Right lobe of liver (tissue), 4 donors: ENCODE measurements around the gene CHST13.

Source experiments
- POLR2A ChIP-seq: fragments of 450-650 bp; IDR thresholded peaks from one replicate; pipeline ENCODE4 v1.6.1; 2017; ENCODE audit warnings: antibody characterized with exemption, mild to moderate bottlenecking
- TF ChIP-seq, protein P1 (sequence below), 4 donors: fragments of 200-600 bp in 3 of 4; fragments of 450-650 bp in 1 of 4; IDR thresholded peaks; one replicate each; pipeline versions ENCODE4 v1.5.1 to v1.8.0; 2016 to 2022; ENCODE audit warnings: antibody characterized with exemption in 4 of 4, mild to moderate bottlenecking in 2 of 4
- donor health status: DM: no; HTN: no; CAD: no.
- donor health status: DM: no; HTN: no; CAD: no.
- donor health status: DM: no; HTN: yes; CAD: no.

DNA sequence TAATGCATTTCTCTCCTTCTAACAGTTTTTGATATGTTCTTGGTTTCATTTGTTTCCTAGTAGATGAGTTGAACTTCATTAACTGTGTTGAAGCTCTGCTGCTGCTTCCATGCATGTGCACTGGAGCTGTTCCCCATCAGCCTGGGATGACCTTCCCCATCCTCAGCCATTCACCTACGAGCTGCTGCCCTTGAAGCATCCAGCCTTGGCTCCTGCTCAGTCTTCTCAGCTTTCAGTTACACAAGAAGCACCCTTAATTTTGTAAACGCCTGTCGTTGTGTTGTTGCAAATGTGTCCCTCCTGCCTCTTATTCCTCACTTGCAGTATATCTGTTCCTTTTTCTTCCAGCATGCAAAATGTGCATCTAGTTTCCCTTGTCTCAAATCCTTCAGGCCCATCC lies 39.8 kb upstream of the CHST13 start:
- TF ChIP-seq, protein P1, sequence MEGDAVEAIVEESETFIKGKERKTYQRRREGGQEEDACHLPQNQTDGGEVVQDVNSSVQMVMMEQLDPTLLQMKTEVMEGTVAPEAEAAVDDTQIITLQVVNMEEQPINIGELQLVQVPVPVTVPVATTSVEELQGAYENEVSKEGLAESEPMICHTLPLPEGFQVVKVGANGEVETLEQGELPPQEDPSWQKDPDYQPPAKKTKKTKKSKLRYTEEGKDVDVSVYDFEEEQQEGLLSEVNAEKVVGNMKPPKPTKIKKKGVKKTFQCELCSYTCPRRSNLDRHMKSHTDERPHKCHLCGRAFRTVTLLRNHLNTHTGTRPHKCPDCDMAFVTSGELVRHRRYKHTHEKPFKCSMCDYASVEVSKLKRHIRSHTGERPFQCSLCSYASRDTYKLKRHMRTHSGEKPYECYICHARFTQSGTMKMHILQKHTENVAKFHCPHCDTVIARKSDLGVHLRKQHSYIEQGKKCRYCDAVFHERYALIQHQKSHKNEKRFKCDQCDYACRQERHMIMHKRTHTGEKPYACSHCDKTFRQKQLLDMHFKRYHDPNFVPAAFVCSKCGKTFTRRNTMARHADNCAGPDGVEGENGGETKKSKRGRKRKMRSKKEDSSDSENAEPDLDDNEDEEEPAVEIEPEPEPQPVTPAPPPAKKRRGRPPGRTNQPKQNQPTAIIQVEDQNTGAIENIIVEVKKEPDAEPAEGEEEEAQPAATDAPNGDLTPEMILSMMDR (IDR thresholded peaks at IDR 0.05): no peak
- TF ChIP-seq POLR2A: no peak
